Fibroblast of lung (primary cell): ENCODE measurements around the gene NAA35. TPM values are rescaled to one million over a fixed set of nuclear protein-coding genes. Genes with fewer than 3 reads are reported as not detected.

Source experiments
- DNase-seq, 2 donors: peaks; one replicate each; pipeline versions ENCODE4 v3.0.0 to v3.0.0-alpha.2; 2010; ENCODE audit warnings: low read depth in 2 of 2
- H2AFZ ChIP-seq: 2 replicates; pipeline ENCODE4 v1.5.1; 2012; ENCODE audit warnings: low read length, control low read depth, inconsistent platforms
- H3K27ac ChIP-seq: 2 replicates; pipeline ENCODE4 v1.5.1; 2011; ENCODE audit warnings: low read length, control low read depth; ENCODE audit not compliant: insufficient read depth
- H3K27me3 ChIP-seq: 2 replicates; pipeline ENCODE4 v1.5.1; 2011; ENCODE audit warnings: mild to moderate bottlenecking, low read length; ENCODE audit not compliant: control insufficient read depth, insufficient read depth
- H3K36me3 ChIP-seq: 2 replicates; pipeline ENCODE4 v1.5.1; 2011; ENCODE audit warnings: low read length; ENCODE audit not compliant: control insufficient read depth, insufficient read depth
- H3K4me1 ChIP-seq: 2 replicates; pipeline ENCODE4 v1.5.1; 2011; ENCODE audit warnings: low read length; ENCODE audit not compliant: control insufficient read depth, insufficient read depth; ENCODE audit errors: extremely low read depth
- H3K4me2 ChIP-seq: 2 replicates; pipeline ENCODE4 v1.5.1; 2011; ENCODE audit warnings: low read length, control low read depth; ENCODE audit not compliant: insufficient read depth; ENCODE audit errors: extremely low read depth
- H3K4me3 ChIP-seq, 4 experiments: fragments of 200-600 bp in 1 of 4; sonication (generic) in 1 of 4; replicated peaks in 1 of 4; 2 replicates each; pipeline ENCODE4 v1.5.1; 2011 to 2016; ENCODE audit warnings: low read length in 4 of 4, low read depth in 3 of 4, mild to moderate bottlenecking in 3 of 4, control low read depth in 2 of 4, inconsistent platforms in 1 of 4, mixed read lengths in 1 of 4; ENCODE audit not compliant: insufficient read depth in 1 of 4; ENCODE audit errors: control extremely low read depth in 1 of 4
- H3K79me2 ChIP-seq: 2 replicates; pipeline ENCODE4 v1.5.1; 2012; ENCODE audit warnings: mild to moderate bottlenecking, low read length, inconsistent platforms; ENCODE audit not compliant: control insufficient read depth, insufficient read depth
- H3K9ac ChIP-seq: 2 replicates; pipeline ENCODE4 v1.5.1; 2011; ENCODE audit warnings: mild to moderate bottlenecking, low read length, control low read depth; ENCODE audit not compliant: insufficient read depth
- H3K9me3 ChIP-seq: 2 replicates; pipeline ENCODE4 v1.5.1; 2012; ENCODE audit warnings: low read depth, low read length; ENCODE audit not compliant: control insufficient read depth, insufficient read depth
- H4K20me1 ChIP-seq: 2 replicates; pipeline ENCODE4 v1.5.1; 2011; ENCODE audit warnings: low read length; ENCODE audit not compliant: control insufficient read depth, insufficient read depth; ENCODE audit errors: extremely low read depth
- EZH2 ChIP-seq: IDR thresholded peaks from 2 replicates; pipeline ENCODE4 v1.5.1; 2012; ENCODE audit warnings: low read length, control low read depth, mild to moderate bottlenecking; ENCODE audit errors: missing control alignments
- polyA plus RNA-seq, 2 donors: library from polyadenylated mRNA; depleted of rRNA in 1 of 2; stranded (reverse) in 1 of 2; unstranded in 1 of 2; fragments of >200 nt; gene quantifications; 2 replicates each; pipeline ENCODE4 v1.2.1, GENCODE V29; 2011 to 2012; ENCODE audit warnings: missing spikeins in 1 of 2
- total RNA-seq: library from RNA; depleted of rRNA; stranded (reverse); fragments of >200 nt; gene quantifications from 2 replicates; pipeline ENCODE4 v1.2.1, GENCODE V29; 2014
- TF ChIP-seq, protein P1 (sequence below), 2 donors: IDR thresholded peaks in 1 of 2; conservative IDR thresholded peaks in 1 of 2; 1 replicate in 1 of 2; 2 replicates in 1 of 2; pipeline ENCODE4 v1.5.1; 2011 to 2012; ENCODE audit warnings: low read length in 2 of 2, control low read depth in 1 of 2, inconsistent platforms in 1 of 2, low read depth in 1 of 2, mild to moderate bottlenecking in 1 of 2

NAA35 gene
- total and polyA plus RNA-seq, 2 donors (not counting 1 experiment from before 2014, with no cell fraction given): 20.5 to 23.5 TPM

GRCh38 chr9:86061972-86062739 lies 121.2 kb downstream of the NAA35 start:
- no peak overlapping the region for H2AFZ ChIP-seq
- no peak overlapping the region for H3K4me2 ChIP-seq

GRCh38 chr9:86062845-86063693 lies 122.1 kb downstream of the NAA35 start:
- no peak overlapping the region for H3K9ac ChIP-seq
- H3K36me3 ChIP-seq: no peaks in the 10 kb centered on the region
- no peak overlapping the region for H2AFZ ChIP-seq
- H3K79me2 ChIP-seq: no peaks in the 10 kb centered on the region
- H3K4me3 ChIP-seq: no peak overlapping the region
- no peaks in the 10 kb centered on the region for H4K20me1 ChIP-seq
- H3K27me3 ChIP-seq: no peaks in the 10 kb centered on the region
- TF ChIP-seq, protein P1, sequence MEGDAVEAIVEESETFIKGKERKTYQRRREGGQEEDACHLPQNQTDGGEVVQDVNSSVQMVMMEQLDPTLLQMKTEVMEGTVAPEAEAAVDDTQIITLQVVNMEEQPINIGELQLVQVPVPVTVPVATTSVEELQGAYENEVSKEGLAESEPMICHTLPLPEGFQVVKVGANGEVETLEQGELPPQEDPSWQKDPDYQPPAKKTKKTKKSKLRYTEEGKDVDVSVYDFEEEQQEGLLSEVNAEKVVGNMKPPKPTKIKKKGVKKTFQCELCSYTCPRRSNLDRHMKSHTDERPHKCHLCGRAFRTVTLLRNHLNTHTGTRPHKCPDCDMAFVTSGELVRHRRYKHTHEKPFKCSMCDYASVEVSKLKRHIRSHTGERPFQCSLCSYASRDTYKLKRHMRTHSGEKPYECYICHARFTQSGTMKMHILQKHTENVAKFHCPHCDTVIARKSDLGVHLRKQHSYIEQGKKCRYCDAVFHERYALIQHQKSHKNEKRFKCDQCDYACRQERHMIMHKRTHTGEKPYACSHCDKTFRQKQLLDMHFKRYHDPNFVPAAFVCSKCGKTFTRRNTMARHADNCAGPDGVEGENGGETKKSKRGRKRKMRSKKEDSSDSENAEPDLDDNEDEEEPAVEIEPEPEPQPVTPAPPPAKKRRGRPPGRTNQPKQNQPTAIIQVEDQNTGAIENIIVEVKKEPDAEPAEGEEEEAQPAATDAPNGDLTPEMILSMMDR (conservative IDR thresholded peaks at IDR 0.05 in 1 of 2, IDR thresholded peaks at IDR 0.05 in 1 of 2; ENCODE audit: low read depth in 1 of 2, low read length in 2 of 2): no peak
- no peak for TF ChIP-seq EZH2
- DNase-seq: no peak
- no peaks in the 10 kb centered on the region for H3K9me3 ChIP-seq
- no peaks in the 10 kb centered on the region for H3K4me1 ChIP-seq
- no peak overlapping the region for H3K4me2 ChIP-seq
- H3K27ac ChIP-seq: no peak overlapping the region

More at GRCh38 chr9:86061972-86062739, 121.2 kb downstream of the NAA35 start:
- H3K9ac ChIP-seq: no peak overlapping the region
- no peak overlapping the region for H3K4me3 ChIP-seq
- no peaks in the 10 kb centered on the region for H3K79me2 ChIP-seq
- no peaks in the 10 kb centered on the region for H3K4me1 ChIP-seq
- TF ChIP-seq EZH2: no peak
- TF ChIP-seq, protein P1 (conservative IDR thresholded peaks at IDR 0.05 in 1 of 2, IDR thresholded peaks at IDR 0.05 in 1 of 2; ENCODE audit: low read depth in 1 of 2, low read length in 2 of 2): no peak
- H3K27ac ChIP-seq: no peak overlapping the region
- H4K20me1 ChIP-seq: no peaks in the 10 kb centered on the region
- H3K36me3 ChIP-seq: no peaks in the 10 kb centered on the region
- no peaks in the 10 kb centered on the region for H3K9me3 ChIP-seq
- no peak for DNase-seq
- no peaks in the 10 kb centered on the region for H3K27me3 ChIP-seq

GRCh38 chr9:86064220-86064619 lies 123.3 kb downstream of the NAA35 start:
- DNase-seq: no peak
- no peak for TF ChIP-seq EZH2
- TF ChIP-seq, protein P1 (conservative IDR thresholded peaks at IDR 0.05 in 1 of 2, IDR thresholded peaks at IDR 0.05 in 1 of 2; ENCODE audit: low read depth in 1 of 2, low read length in 2 of 2): no peak
- Histone ChIP-seq H2AFZ (no peak overlapping the region), H3K36me3 (no peaks in the 10 kb centered on the region), H3K9ac (no peak overlapping the region), H3K4me2 (no peak overlapping the region), H4K20me1 (no peaks in the 10 kb centered on the region), H3K4me1 (no peaks in the 10 kb centered on the region), H3K27me3 (no peaks in the 10 kb centered on the region), H3K9me3 (no peaks in the 10 kb centered on the region), H3K79me2 (no peaks in the 10 kb centered on the region), H3K4me3 (no peak overlapping the region), H3K27ac (no peak overlapping the region)
